SU-DHL-6 (cell line): ENCODE data around the gene EGLN2.

ENCODE experiments used
- H2AFZ ChIP-seq: fragments of 200-600 bp; sonication (generic); 2 replicates; pipeline ENCODE4 v1.6.1; 2014; ENCODE audit warnings: low read depth, mild to moderate bottlenecking, moderate library complexity, mixed read lengths, antibody characterized with exemption, low read length; ENCODE audit not compliant: severe bottlenecking
- H3F3A ChIP-seq: fragments of 200-600 bp; shearing (Covaris generic); 2 replicates; pipeline ENCODE4 v1.6.0; 2016; ENCODE audit warnings: antibody characterized with exemption, mild to moderate bottlenecking; ENCODE audit not compliant: insufficient read depth
- H3K27ac ChIP-seq: fragments of 200-600 bp; sonication (generic); 2 replicates; pipeline ENCODE4 v1.5.1; 2016; ENCODE audit warnings: low read depth, mild to moderate bottlenecking, low read length, moderate library complexity, mixed read lengths
- H3K27me3 ChIP-seq: fragments of 200-600 bp; sonication (generic), shearing (Covaris generic); 2 replicates; pipeline ENCODE4 v1.6.0; 2014; ENCODE audit warnings: mild to moderate bottlenecking, low read length
- H3K36me3 ChIP-seq: fragments of 200-600 bp; sonication (generic); 2 replicates; pipeline ENCODE4 v1.6.1; 2014; ENCODE audit warnings: mild to moderate bottlenecking, low read length, mixed read lengths
- H3K4me2 ChIP-seq: fragments of 300-600, 200-600 bp; shearing (Covaris generic), sonication (generic); 2 replicates; pipeline ENCODE4 v1.6.0; 2014; ENCODE audit warnings: low read length, low read depth, mild to moderate bottlenecking; ENCODE audit not compliant: poor library complexity, severe bottlenecking
- H3K4me3 ChIP-seq: fragments of 200-600 bp; sonication (generic); 2 replicates; pipeline ENCODE4 v1.5.1; 2014; ENCODE audit warnings: antibody characterized with exemption, low read length, mild to moderate bottlenecking, mixed read lengths; ENCODE audit not compliant: insufficient read depth, poor library complexity, severe bottlenecking
- H3K79me2 ChIP-seq: fragments of 200-600 bp; sonication (generic); 2 replicates; pipeline ENCODE4 v1.6.1; 2014; ENCODE audit warnings: mild to moderate bottlenecking, low read length, moderate library complexity; ENCODE audit not compliant: insufficient read depth
- H3K9ac ChIP-seq: fragments of 200-600 bp; sonication (generic); 2 replicates; pipeline ENCODE4 v1.7.0; 2014; ENCODE audit warnings: mild to moderate bottlenecking, low read length
- H3K9me2 ChIP-seq: fragments of 200-600 bp; sonication (generic); replicated peaks from 2 replicates; pipeline ENCODE4 v1.6.1; 2014; ENCODE audit warnings: low read length; ENCODE audit not compliant: insufficient read depth
- H3K9me3 ChIP-seq: fragments of 200-600 bp; sonication (generic); 2 replicates; pipeline ENCODE4 v1.6.1; 2014; ENCODE audit warnings: low read length, mixed read lengths; ENCODE audit not compliant: insufficient read depth
- H4K20me1 ChIP-seq: fragments of 200-600 bp; sonication (generic); 2 replicates; pipeline ENCODE4 v1.6.1; 2014; ENCODE audit warnings: low read depth, mild to moderate bottlenecking, antibody characterized with exemption, low read length, moderate library complexity, mixed read lengths
- EZH2phosphoT487 ChIP-seq: fragments of 200-600 bp; sonication (generic), shearing (Covaris generic); conservative IDR thresholded peaks from 2 replicates; pipeline ENCODE4 v1.6.1; 2018; ENCODE audit warnings: mild to moderate bottlenecking, antibody characterized with exemption, low read length, moderate library complexity, mixed read lengths
- TF ChIP-seq, protein P1 (sequence below): fragments of 200-600 bp; sonication (generic); IDR thresholded peaks from one replicate; pipeline ENCODE4 v1.5.1; 2017; ENCODE audit warnings: antibody characterized with exemption, mild to moderate bottlenecking, low read length, moderate library complexity; ENCODE audit not compliant: insufficient read depth, poor library complexity, severe bottlenecking

Gene EGLN2

DNA sequence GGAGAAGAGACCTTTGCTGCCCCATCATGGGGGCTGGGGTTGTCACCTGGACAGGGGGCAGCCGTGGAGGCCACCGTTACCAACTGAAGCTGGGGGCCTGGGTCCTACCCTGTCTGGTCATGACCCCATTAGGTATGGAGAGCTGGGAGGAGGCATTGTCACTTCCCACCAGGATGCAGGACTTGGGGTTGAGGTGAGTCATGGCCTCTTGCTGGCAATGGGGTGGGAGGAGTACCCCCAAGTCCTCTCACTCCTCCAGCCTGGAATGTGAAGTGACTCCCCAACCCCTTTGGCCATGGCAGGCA, 9.0 kb downstream of the EGLN2 start:
- Histone ChIP-seq H3F3A (peaks cover 3% of the 10 kb centered on the region; the same call in 1 of the 2 replicates), H3K9me3 (no peaks in the 10 kb centered on the region), H2AFZ (no peak overlapping the region), H4K20me1 (no peaks in the 10 kb centered on the region), H3K27me3 (no peaks in the 10 kb centered on the region), H3K9ac (no peak overlapping the region), H3K4me3 (no peak overlapping the region), H3K4me2 (no peak overlapping the region), H3K36me3 (no peaks in the 10 kb centered on the region), H3K9me2 (no peaks in the 10 kb centered on the region), H3K27ac (no peak overlapping the region), H3K79me2 (peaks cover 37% of the 10 kb centered on the region)
- TF ChIP-seq, protein P1, sequence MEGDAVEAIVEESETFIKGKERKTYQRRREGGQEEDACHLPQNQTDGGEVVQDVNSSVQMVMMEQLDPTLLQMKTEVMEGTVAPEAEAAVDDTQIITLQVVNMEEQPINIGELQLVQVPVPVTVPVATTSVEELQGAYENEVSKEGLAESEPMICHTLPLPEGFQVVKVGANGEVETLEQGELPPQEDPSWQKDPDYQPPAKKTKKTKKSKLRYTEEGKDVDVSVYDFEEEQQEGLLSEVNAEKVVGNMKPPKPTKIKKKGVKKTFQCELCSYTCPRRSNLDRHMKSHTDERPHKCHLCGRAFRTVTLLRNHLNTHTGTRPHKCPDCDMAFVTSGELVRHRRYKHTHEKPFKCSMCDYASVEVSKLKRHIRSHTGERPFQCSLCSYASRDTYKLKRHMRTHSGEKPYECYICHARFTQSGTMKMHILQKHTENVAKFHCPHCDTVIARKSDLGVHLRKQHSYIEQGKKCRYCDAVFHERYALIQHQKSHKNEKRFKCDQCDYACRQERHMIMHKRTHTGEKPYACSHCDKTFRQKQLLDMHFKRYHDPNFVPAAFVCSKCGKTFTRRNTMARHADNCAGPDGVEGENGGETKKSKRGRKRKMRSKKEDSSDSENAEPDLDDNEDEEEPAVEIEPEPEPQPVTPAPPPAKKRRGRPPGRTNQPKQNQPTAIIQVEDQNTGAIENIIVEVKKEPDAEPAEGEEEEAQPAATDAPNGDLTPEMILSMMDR = no peak
- TF ChIP-seq EZH2phosphoT487 = no peak

DNA sequence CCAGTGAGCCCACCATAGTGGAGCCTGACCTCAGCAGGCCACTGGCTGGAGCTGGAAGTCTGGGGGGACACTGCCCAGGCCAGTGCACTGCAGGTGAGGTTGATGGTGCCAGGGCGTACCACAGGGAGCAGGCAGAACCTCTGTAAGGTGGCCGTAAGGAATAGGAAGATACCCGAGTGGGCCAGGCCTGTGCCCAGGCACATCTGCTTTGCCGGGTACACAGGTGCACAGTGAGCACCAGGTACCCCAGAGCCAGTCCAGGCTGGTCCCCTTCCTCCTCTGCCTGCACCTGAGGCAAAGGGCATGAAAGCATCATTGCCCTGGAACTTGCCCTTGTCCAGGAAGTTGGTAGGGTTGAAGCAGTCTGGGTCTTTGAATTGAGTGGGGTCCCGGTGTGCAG, 9.5 kb downstream of the EGLN2 start:
- H3K4me2 ChIP-seq = no peak overlapping the region
- no peak overlapping the region for H3K27ac ChIP-seq
- H2AFZ ChIP-seq = no peak overlapping the region
- H3F3A ChIP-seq = peaks cover 3% of the 10 kb centered on the region; the same call in 1 of the 2 replicates
- no peaks in the 10 kb centered on the region for H3K36me3 ChIP-seq
- peaks cover 32% of the 10 kb centered on the region for H3K79me2 ChIP-seq
- no peak overlapping the region for H3K4me3 ChIP-seq
- TF ChIP-seq, protein P1 = no peak
- no peak for TF ChIP-seq EZH2phosphoT487
- H3K9ac ChIP-seq = no peak overlapping the region
- no peaks in the 10 kb centered on the region for H4K20me1 ChIP-seq
- H3K9me3 ChIP-seq = no peaks in the 10 kb centered on the region
- H3K9me2 ChIP-seq = no peaks in the 10 kb centered on the region
- no peaks in the 10 kb centered on the region for H3K27me3 ChIP-seq

DNA sequence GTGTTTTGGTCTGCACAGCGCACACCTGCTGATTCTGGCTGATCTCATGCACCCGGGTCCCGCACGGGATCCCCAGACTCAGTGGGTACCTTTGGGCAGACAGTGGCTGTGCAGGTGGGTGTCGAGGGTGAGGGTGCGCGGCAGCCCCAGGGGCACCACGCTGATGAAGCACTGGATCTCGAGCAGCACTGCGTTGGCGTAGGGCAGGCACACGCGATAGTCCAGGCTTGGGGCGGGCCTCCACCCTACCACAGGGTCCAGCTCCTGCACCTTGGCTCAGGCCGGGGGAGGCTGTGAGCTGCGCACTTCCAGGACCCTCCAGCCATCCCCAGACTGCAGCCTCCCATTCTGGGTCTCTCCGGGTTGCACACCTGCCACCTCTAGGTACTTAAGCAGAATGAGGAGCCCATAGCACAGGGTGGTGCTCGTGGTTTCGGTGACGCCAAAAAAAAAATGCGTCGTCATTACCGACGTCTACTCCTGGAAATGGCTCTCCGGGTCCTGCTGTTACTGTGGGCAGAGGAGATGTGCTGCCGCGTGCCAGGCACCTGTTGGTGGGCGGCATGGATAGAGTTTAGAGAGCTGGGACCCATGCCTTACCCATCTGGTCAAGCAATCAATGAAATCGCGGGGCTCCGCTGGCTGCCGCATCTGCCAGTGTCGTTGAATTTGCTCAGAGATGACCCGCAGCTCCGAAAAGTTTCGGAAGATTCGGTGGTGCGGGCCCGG, 10.5 kb downstream of the EGLN2 start:
- Histone ChIP-seq H3K9me2 (no peaks in the 10 kb centered on the region), H2AFZ (no peak overlapping the region), H3K79me2 (peaks cover 22% of the 10 kb centered on the region), H3K4me3 (no peak overlapping the region), H3K27me3 (no peaks in the 10 kb centered on the region), H3F3A (no peaks in the 10 kb centered on the region), H4K20me1 (no peaks in the 10 kb centered on the region), H3K4me2 (no peak overlapping the region), H3K9me3 (no peaks in the 10 kb centered on the region), H3K36me3 (no peaks in the 10 kb centered on the region), H3K27ac (no peak overlapping the region), H3K9ac (no peak overlapping the region)
- TF ChIP-seq, protein P1 = no peak
- TF ChIP-seq EZH2phosphoT487 = no peak
